H1 (cell line): ENCODE results near the gene PLIN4. TPM values are rescaled to one million over a fixed set of nuclear protein-coding genes. Genes with fewer than 3 reads are reported as not detected.

ENCODE experiments used
- CHD7 ChIP-seq: fragments of 300-600 bp; sonication (generic); IDR thresholded peaks from 2 replicates; pipeline ENCODE4 v1.7.1; 2012; ENCODE audit warnings: low read length, moderate library complexity, mild to moderate bottlenecking, inconsistent platforms; ENCODE audit not compliant: insufficient replicate concordance
- POLR2A ChIP-seq, 2 experiments: IDR thresholded peaks; 1 replicate in 1 of 2; 2 replicates in 1 of 2; pipeline ENCODE4 v1.6.1; 2011; ENCODE audit warnings: low read depth in 2 of 2, low read length in 2 of 2, mild to moderate bottlenecking in 2 of 2; ENCODE audit errors: control extremely low read depth in 1 of 2
- RFX5 ChIP-seq: IDR thresholded peaks from 2 replicates; pipeline ENCODE4 v1.6.1; 2011; ENCODE audit warnings: low read depth, low read length, improper control_type of control experiment, borderline replicate concordance
- SP2 ChIP-seq: IDR thresholded peaks from 2 replicates; pipeline ENCODE4 v1.6.1; 2012; ENCODE audit warnings: mild to moderate bottlenecking, low read length, inconsistent platforms
- polyA plus RNA-seq, 7 experiments: library from polyadenylated mRNA; depleted of rRNA in 3 of 7; stranded (reverse) in 5 of 7; unstranded in 2 of 7; fragments of >200 nt in 5 of 7; fragments of 200-250 nt in 2 of 7; gene quantifications; 1 replicate in 5 of 7; 2 replicates in 1 of 7; 4 replicates in 1 of 7; pipeline versions ENCODE4 v1.2.1 to v1.2.3, GENCODE V29; 2011 to 2013; ENCODE audit warnings: missing spikeins in 2 of 7, mixed read lengths in 2 of 7
- total RNA-seq: library from RNA; stranded (reverse); fragmentation: NEBNext Ultra II Directional; extraction: Animal tissue kit (Norgen Biotek cat#: 25700); gene quantifications from 2 replicates; pipeline ENCODE4 v1.2.1, GENCODE V29; 2021
- TF ChIP-seq, protein P1 (sequence below): IDR thresholded peaks from 2 replicates; pipeline ENCODE4 v1.6.1; 2012; ENCODE audit warnings: low read length, inconsistent platforms

The PLIN4 gene
- total and polyA plus RNA-seq, 2 of the 8 experiments (the other 6 are each of a cell fraction or from before 2014, with no cell fraction given): 0.35 to 0.45 TPM

GRCh38 chr19:4457654-4458395 is 60.5 kb downstream of the PLIN4 start, which contains the start of gene UBXN6 (continued):
- TF ChIP-seq CHD7: no peak
- TF ChIP-seq POLR2A (IDR thresholded peaks at IDR 0.05; ENCODE audit: control extremely low read depth in 1 of 2, low read depth in 2 of 2, low read length in 2 of 2): no peak; a peak in 1 of 3 replicates
- TF ChIP-seq RFX5: no peak
- TF ChIP-seq SP2: peak; percentile 98
- TF ChIP-seq, protein P1, sequence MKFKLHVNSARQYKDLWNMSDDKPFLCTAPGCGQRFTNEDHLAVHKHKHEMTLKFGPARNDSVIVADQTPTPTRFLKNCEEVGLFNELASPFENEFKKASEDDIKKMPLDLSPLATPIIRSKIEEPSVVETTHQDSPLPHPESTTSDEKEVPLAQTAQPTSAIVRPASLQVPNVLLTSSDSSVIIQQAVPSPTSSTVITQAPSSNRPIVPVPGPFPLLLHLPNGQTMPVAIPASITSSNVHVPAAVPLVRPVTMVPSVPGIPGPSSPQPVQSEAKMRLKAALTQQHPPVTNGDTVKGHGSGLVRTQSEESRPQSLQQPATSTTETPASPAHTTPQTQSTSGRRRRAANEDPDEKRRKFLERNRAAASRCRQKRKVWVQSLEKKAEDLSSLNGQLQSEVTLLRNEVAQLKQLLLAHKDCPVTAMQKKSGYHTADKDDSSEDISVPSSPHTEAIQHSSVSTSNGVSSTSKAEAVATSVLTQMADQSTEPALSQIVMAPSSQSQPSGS: no peak
